ENCODE data around the gene PDYN.

DNA sequence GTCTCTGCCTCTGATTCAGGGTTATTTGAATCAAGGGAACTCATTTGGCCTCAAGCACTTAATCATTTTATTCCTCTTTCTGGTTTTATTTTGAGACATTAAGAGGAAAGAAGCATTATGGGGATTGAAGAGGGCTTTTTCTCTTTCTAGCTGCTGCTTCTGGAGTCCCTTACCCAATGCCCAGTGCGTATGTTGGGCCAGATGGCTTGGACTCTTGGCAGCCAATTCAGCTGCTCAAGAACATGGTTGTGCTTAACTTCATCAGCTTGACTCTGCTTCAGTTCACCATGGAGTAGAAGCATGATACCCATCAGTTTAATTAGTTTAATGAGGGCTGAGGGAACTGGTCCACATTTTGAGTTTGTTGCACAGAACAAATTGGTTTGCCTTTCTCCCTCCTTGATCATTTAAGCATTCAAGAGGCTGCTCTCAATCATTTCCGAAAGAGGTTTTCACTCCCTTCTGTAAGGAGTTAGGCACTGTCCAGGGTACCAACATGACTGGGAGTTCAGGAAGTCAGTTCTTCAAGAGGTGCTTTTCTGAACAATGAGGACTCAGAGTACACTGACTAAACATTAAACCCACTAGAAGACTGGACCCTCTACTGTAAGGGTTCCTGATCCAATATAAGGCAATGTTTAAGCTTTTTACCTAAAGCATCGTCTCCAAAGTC is 14.6 kb downstream of the PDYN start:
- TF ChIP-seq CTCF (IDR thresholded peaks at IDR 0.05): no peak
- no peak for TF ChIP-seq POLR2A (IDR thresholded peaks at IDR 0.05)
- TF ChIP-seq POLR2AphosphoS5 (IDR thresholded peaks at IDR 0.05): no peak
- no peak for TF ChIP-seq EP300 (IDR thresholded peaks at IDR 0.05; ENCODE audit: low read depth)
